C4-2B (cell line): ENCODE measurements around the gene MARCHF2.

ENCODE experiments used
- ZFX ChIP-seq: fragments of 450-650 bp; IDR thresholded peaks from 2 replicates; pipeline ENCODE4 v1.6.1; 2017
- TF ChIP-seq, protein P1 (sequence below): fragments of 450-650 bp; conservative IDR thresholded peaks from 2 replicates; pipeline ENCODE4 v1.5.1; 2017; ENCODE audit warnings: mild to moderate bottlenecking

DNA sequence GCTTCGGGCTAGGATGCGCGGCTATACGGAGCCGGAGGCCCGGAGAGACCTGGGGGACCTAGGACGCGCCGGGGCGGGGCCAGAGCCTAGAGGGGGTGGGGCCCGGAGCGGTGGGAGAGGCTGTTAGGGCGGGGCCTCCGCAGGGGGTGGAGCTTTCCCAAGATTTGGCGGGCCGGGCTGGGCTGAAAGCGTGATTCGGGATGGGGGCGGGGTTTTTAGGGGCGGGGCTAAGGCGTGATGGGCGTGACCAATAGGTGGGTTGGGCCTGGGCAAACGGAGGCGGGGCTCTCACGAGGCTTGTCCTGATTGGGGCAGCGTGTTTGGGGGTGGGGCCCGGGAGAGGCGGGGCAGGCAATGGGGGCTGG, 22.5 kb upstream of the MARCHF2 start:
- TF ChIP-seq, protein P1, sequence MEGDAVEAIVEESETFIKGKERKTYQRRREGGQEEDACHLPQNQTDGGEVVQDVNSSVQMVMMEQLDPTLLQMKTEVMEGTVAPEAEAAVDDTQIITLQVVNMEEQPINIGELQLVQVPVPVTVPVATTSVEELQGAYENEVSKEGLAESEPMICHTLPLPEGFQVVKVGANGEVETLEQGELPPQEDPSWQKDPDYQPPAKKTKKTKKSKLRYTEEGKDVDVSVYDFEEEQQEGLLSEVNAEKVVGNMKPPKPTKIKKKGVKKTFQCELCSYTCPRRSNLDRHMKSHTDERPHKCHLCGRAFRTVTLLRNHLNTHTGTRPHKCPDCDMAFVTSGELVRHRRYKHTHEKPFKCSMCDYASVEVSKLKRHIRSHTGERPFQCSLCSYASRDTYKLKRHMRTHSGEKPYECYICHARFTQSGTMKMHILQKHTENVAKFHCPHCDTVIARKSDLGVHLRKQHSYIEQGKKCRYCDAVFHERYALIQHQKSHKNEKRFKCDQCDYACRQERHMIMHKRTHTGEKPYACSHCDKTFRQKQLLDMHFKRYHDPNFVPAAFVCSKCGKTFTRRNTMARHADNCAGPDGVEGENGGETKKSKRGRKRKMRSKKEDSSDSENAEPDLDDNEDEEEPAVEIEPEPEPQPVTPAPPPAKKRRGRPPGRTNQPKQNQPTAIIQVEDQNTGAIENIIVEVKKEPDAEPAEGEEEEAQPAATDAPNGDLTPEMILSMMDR = no peak
- no peak for TF ChIP-seq ZFX
